ENCODE results near the gene STX8.

The STX8 gene

GRCh38 chr17:9270921-9271320, 304.7 kb downstream of the STX8 start:
- no peak overlapping the region for H3K27ac ChIP-seq
- no peak for TF ChIP-seq CTCF (conservative IDR thresholded peaks at IDR 0.05; ENCODE audit: low read depth)
- no peak for DNase-seq (ENCODE audit: low spot score)
- ChIA-PET CTCF (no interaction called here), POLR2A (ENCODE audit: low non-redundant PET) (no interaction called here)

- H3K27ac ChIP-seq: no peak overlapping the region
- no peak for DNase-seq (ENCODE audit: low spot score)
- POLR2A ChIA-PET (ENCODE audit: low non-redundant PET): no interaction called here
- no peak for TF ChIP-seq CTCF (conservative IDR thresholded peaks at IDR 0.05; ENCODE audit: low read depth)
- CTCF ChIA-PET: interaction anchor here (0.6 to 0.9 kb wide), 2 partner anchors 177 to 260 kb away, joined by 3 to 4 read pairs; no protein-coding TSS in a partner anchor
These were observed 306.1 kb downstream of the STX8 start for GRCh38 chr17:9269350-9270035.

GRCh38 chr17:9268546-9268945, 307.1 kb downstream of the STX8 start:
- ChIA-PET CTCF (no interaction called here), POLR2A (ENCODE audit: low non-redundant PET) (no interaction called here)
- no peak overlapping the region for H3K27ac ChIP-seq
- no peak for DNase-seq (ENCODE audit: low spot score)
- no peak for TF ChIP-seq CTCF (conservative IDR thresholded peaks at IDR 0.05; ENCODE audit: low read depth)

DNA sequence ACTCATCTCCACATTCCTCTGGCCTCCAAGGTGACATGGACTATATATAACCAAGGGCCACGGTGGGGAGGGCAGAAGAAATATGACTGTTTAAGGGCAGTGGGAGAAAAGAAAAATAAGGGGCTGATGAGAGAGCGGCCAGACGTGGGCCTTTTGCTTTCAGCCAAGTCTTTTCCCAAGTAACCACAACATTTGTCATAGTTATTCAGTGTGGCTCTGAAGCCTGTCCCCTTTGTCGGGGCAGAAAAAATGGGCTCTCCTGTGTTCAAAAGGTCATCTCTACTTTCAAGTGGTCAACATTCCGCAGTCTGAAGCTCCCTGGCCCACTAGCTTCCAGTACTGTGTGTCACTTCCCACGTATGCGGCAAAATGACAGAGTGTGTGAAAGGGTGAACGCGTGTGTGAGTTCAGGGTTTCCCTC, 308.9 kb downstream of the STX8 start:
- CTCF ChIA-PET: no interaction called here
- no peak for TF ChIP-seq CTCF (conservative IDR thresholded peaks at IDR 0.05; ENCODE audit: low read depth)
- POLR2A ChIA-PET (ENCODE audit: low non-redundant PET): no interaction called here
- H3K27ac ChIP-seq: no peak overlapping the region
- DNase-seq (ENCODE audit: low spot score): no peak

DNA sequence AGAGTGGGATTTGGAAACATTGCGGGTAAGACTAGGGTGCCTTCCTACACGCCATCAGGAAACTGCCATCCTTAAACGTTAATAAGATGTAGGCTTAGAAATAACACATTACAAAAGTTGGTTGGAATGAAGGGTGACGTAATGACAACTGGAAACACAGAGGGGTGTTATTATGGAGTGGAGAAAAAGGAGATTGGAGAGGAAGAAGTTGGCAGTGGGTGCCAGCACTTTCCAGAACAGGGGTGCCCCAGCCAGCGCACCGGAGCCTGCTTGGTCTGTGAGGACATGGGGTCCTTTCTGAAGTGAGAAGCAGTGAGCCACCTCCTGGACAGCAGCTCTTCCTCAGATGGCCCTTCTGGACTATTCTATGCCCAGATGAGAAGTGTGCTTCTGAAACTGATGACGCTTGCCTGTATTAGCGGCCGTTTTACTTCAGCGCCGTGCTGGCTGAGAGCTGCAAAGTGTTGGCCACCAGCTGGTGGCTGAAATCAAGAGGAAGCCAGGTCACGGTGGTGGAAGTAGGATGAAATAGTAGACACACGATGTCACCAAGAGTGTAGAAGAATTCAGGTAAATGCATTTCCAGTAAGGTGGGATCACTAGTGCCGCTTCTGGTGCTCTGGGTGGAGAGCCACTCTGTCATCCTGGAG, 309.5 kb downstream of the STX8 start:
- CTCF ChIA-PET: no interaction called here
- DNase-seq (ENCODE audit: low spot score): no peak
- POLR2A ChIA-PET (ENCODE audit: low non-redundant PET): no interaction called here
- H3K27ac ChIP-seq: no peak overlapping the region
- no peak for TF ChIP-seq CTCF (conservative IDR thresholded peaks at IDR 0.05; ENCODE audit: low read depth)

GRCh38 chr17:9261081-9262012, 314.3 kb downstream of the STX8 start:
- H3K27ac ChIP-seq: no peak overlapping the region
- DNase-seq (ENCODE audit: low spot score): no peak
- no peak for TF ChIP-seq CTCF (conservative IDR thresholded peaks at IDR 0.05; ENCODE audit: low read depth)
- POLR2A ChIA-PET (ENCODE audit: low non-redundant PET): no interaction called here
- CTCF ChIA-PET: interaction anchor here (0.7 kb wide), 2 partner anchors 190 to 374 kb away, joined by 3 read pairs; no protein-coding TSS in a partner anchor
